RCC 7860 (cell line): ENCODE measurements around the gene METTL4.
A peak's percentile ranks its signal among the peaks of the same experiment; 100 is the strongest.

Experiments
- DNase-seq: peaks from one replicate; pipeline ENCODE4 v3.0.0-alpha.2; 2015; ENCODE audit warnings: low spot score
- FAIRE-seq: peaks from 2 replicates; lab custom pipeline; 2012; peaks lifted over from hg19 to GRCh38; lab: Jason Lieb, UNC

The METTL4 gene

GRCh38 chr18:2568129-2568528, 3.2 kb downstream of the METTL4 start:
- no peak for DNase-seq

GRCh38 chr18:2564373-2564772, 6.9 kb downstream of the METTL4 start:
- DNase-seq: no peak
- FAIRE-seq: no peak

More at GRCh38 chr18:2568129-2568528, 3.2 kb downstream of the METTL4 start:
- FAIRE-seq: no peak

- DNase-seq (no peak), FAIRE-seq (no peak)
Observed at GRCh38 chr18:2559249-2559648, 12.1 kb downstream of the METTL4 start.

GRCh38 chr18:2557536-2557935, 13.8 kb downstream of the METTL4 start:
- no peak for FAIRE-seq
- DNase-seq: no peak

GRCh38 chr18:2555895-2556294, 15.4 kb downstream of the METTL4 start:
- DNase-seq: no peak
- no peak for FAIRE-seq

GRCh38 chr18:2554696-2555095, 16.6 kb downstream of the METTL4 start:
- no peak for FAIRE-seq
- no peak for DNase-seq

GRCh38 chr18:2551425-2551824, 19.9 kb downstream of the METTL4 start:
- DNase-seq (no peak), FAIRE-seq (no peak)

- DNase-seq (no peak), FAIRE-seq (no peak)
Observed at GRCh38 chr18:2549462-2549861, 21.8 kb downstream of the METTL4 start.

- DNase-seq (peak; percentile 9), FAIRE-seq (peak; percentile 75)
Observed at GRCh38 chr18:2547477-2548087, 23.7 kb downstream of the METTL4 start.

- DNase-seq (no peak), FAIRE-seq (no peak)
Observed at GRCh38 chr18:2545155-2545554, 26.1 kb downstream of the METTL4 start.

GRCh38 chr18:2541925-2542563, 29.3 kb downstream of the METTL4 start:
- peak; percentile 79 for FAIRE-seq

GRCh38 chr18:2540575-2540974, 30.7 kb downstream of the METTL4 start:
- FAIRE-seq (no peak), DNase-seq (no peak)

More at GRCh38 chr18:2541925-2542563, 29.3 kb downstream of the METTL4 start:
- peak; percentile 55 for DNase-seq

GRCh38 chr18:2538844-2539243, 32.5 kb downstream of the METTL4 start:
- DNase-seq (no peak), FAIRE-seq (no peak)

GRCh38 chr18:2538236-2538635, 33.1 kb downstream of the METTL4 start:
- FAIRE-seq (no peak), DNase-seq (no peak)

GRCh38 chr18:2537296-2537695, 34.0 kb downstream of the METTL4 start:
- FAIRE-seq: no peak
- DNase-seq: no peak

- no peak for FAIRE-seq
- DNase-seq: no peak
Observed at GRCh38 chr18:2536493-2536892, 34.8 kb downstream of the METTL4 start.

GRCh38 chr18:2536063-2536462, 35.2 kb downstream of the METTL4 start:
- no peak for FAIRE-seq
- DNase-seq: no peak

GRCh38 chr18:2535419-2535910, 35.8 kb downstream of the METTL4 start:
- FAIRE-seq (no peak), DNase-seq (no peak)

GRCh38 chr18:2534906-2535305, 36.4 kb downstream of the METTL4 start:
- DNase-seq (peak; percentile 9), FAIRE-seq (peak; percentile 72)

- DNase-seq (no peak), FAIRE-seq (no peak)
Observed at GRCh38 chr18:2532797-2533196, 38.5 kb downstream of the METTL4 start.

GRCh38 chr18:2531751-2532150, 39.6 kb downstream of the METTL4 start:
- no peak for FAIRE-seq
- DNase-seq: no peak

- DNase-seq (peak; percentile 14), FAIRE-seq (no peak)
Observed at GRCh38 chr18:2529154-2529553, 42.2 kb downstream of the METTL4 start.
